GM12865 (cell line): ENCODE results near the gene NOL9.

Source experiments
- DNase-seq: peaks from one replicate; pipeline ENCODE4 v3.0.0; 2010; ENCODE audit warnings: low read depth
- H3K4me3 ChIP-seq: 2 replicates; pipeline ENCODE4 v1.5.1; 2011; ENCODE audit warnings: mild to moderate bottlenecking, low read depth, low read length, control low read depth
- CTCF ChIP-seq: IDR thresholded peaks from 2 replicates; pipeline ENCODE4 v1.5.1; 2011; ENCODE audit warnings: low read length, control low read depth, low read depth, inconsistent platforms; ENCODE audit not compliant: insufficient read depth; ENCODE audit errors: missing control alignments

NOL9 gene

GRCh38 chr1:6502000-6502891, 52.1 kb downstream of the NOL9 start:
- DNase-seq, result no peak
- no peak overlapping the region for H3K4me3 ChIP-seq
- no peak for TF ChIP-seq CTCF

GRCh38 chr1:6501279-6501813, 53.0 kb downstream of the NOL9 start:
- DNase-seq, result no peak
- H3K4me3 ChIP-seq, result no peak overlapping the region
- no peak for TF ChIP-seq CTCF

- no peak overlapping the region for H3K4me3 ChIP-seq
- no peak for DNase-seq
- TF ChIP-seq CTCF, result no peak
These were observed 53.6 kb downstream of the NOL9 start for GRCh38 chr1:6500544-6501278.

GRCh38 chr1:6499296-6499695, 55.0 kb downstream of the NOL9 start:
- DNase-seq, result no peak
- TF ChIP-seq CTCF, result no peak
- H3K4me3 ChIP-seq, result no peak overlapping the region

GRCh38 chr1:6498576-6499111, 55.7 kb downstream of the NOL9 start:
- H3K4me3 ChIP-seq, result no peak overlapping the region
- TF ChIP-seq CTCF, result no peak
- DNase-seq, result no peak

- H3K4me3 ChIP-seq, result no peak overlapping the region
- TF ChIP-seq CTCF, result no peak
- no peak for DNase-seq
These were observed 56.3 kb downstream of the NOL9 start for GRCh38 chr1:6497867-6498575.
